Activated CD8-positive, alpha-beta memory T cell treated with anti-CD3 and anti-CD28 coated beads, Interleukin-2, amount 50 U/mL, for 24 hours (primary cell): ENCODE measurements around the gene SH3GLB1.

Source experiments
- DNase-seq: peaks from one replicate; pipeline ENCODE4 v3.0.0-alpha.2; 2020; ENCODE audit errors: extremely low read depth

Gene SH3GLB1

DNA sequence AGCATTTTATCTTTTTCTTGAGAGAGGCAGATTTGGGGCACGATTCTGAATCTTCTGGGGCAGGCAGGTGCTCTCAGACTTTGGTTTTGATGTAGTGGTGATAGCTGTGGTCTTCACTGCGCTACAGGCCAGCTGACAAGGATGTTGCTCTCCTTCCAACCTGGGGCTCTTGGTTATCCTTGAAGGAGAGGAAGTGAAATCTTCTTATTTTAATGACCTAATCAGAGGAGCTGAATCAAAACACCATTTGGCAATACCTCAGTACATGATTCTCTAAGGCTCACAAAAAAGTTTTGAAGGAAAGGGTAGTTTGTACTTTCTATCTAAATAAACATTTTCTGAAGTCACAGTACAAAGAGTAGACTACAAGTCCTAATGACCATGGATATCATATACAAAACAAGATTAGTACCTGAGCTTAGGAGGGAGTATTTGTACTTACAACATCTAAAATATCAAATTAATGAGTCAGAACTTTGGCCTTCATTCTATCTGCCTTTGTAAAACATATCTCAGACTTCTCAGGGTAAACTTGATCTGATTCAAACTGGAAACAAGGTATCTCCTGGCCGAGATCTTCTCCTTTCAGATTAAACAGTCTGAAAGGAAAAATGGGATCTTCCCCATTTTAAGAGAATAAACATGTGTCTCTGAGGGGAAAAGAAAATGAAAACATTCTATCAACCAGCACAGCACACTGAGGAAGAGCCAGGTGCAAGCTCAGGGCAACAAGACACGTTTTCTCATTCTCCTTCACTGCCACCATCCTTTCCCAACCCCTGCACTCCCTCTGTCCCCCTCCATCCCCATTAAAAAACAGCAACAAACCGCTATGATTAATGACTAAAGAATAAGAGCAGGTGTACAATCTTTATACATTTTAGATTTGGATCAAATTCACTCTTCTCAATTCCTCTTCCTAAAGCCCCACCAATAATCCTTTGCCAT, 69.2 kb downstream of the SH3GLB1 start:
- no peak for DNase-seq

- peak; percentile 24 for DNase-seq
Observed at GRCh38 chr1:86774305-86775295, 70.2 kb downstream of the SH3GLB1 start.

DNA sequence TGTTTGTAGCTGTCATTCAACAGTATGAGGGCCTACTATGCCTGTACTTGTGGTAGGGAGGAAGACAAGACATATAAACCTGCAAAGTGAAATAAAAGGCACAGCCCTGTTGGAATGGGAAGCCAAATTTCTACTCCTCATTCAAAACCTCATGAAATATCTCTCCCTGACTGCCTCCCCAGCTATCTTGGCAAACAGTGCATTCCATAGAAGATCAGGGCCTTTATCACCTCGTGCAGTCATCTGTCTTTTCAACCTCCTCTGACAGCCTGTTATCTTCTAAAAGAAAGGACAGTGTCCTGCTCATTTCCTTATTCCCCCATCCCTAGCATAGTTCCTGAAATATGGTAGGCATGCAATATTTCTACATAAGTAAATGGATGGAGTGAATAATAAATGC, 71.0 kb downstream of the SH3GLB1 start:
- DNase-seq, result no peak

DNA sequence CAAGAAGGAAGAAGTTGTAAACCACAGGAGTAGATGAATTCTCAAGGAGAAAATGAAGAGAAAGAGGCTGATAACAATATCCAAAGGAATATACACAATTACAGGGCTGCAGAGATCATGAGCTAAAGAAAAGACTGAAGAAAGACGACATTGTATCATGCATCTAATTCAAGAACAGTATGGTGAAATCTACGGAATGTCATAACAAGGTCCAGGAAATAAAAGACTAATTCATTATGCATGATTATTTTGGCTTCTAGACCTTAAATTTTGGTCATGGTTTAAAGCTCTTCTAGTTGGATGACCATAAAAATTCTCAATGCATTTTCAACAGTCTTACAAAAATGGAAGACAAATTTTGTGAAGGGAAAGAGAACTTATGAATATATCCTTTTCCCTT, 71.7 kb downstream of the SH3GLB1 start:
- no peak for DNase-seq

DNA sequence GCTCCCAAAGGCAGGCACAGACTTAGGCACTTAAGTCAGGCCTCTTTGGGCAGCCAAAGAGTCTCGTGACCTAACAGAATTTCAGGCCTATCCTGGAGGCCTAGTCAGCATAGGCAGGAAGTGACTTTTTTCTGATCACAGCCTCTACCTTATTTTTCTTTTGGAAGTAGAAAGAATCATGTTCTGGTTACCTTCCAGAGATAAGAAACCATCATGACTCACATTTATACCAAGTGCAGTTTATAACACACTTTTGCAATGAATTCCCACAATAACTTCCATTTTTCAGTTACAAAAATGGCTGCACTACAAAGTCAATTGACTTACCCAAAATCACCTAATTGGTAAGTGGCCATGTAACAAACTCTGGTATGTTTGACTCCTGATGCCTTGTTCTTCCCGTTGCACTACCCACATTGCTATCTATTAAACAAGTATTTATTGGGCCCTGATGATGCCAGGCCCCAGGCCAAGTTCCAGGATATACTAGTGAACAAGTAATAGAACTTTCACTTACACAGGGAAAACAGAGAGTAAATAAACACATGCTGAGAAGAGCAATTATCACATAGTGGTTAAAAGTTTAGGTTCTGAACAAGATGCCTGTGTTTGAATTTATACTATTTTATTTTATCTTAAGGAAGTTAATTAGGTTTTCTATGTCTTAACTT, 74.3 kb downstream of the SH3GLB1 start:
- no peak for DNase-seq

- DNase-seq, result no peak
Observed at GRCh38 chr1:86779308-86780191, 75.2 kb downstream of the SH3GLB1 start.

DNA sequence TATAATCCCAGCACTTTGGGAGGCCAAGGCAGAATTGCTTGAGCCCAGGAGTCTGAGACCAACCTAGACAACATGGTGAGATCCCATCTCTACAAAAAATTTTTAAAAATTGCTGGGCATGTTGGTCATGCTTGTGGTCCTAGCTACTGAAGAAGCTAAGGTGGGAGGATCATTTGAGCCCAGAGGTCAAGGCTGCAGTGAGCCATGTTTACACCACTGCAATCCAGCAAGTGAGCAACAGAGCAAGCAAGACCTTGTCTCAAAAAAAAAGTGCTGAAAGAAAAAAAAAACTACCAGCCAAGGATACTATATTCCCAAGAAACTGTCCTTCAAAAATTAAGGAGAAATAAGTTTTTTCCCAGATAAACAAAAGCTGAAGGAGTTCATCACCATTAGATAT, 78.1 kb downstream of the SH3GLB1 start:
- DNase-seq, result no peak

DNA sequence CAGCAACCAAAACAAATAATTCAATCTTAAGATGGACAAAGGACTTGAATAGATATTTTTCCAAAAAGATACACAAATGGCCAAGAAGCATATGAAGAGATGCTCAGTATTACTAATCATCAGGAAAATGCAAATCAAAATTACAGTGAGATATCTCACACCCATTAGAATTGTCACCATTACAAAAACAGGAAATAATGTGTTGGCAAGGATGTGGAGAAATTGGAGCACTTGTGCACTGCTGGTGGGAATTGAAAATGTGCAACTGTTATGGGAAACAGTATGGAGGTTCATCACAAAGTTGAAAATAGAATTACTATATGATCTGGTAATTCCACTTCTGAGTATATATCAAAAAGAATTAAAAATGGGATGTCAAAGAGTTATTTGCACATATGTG, 83.2 kb downstream of the SH3GLB1 start:
- DNase-seq, result no peak

DNA sequence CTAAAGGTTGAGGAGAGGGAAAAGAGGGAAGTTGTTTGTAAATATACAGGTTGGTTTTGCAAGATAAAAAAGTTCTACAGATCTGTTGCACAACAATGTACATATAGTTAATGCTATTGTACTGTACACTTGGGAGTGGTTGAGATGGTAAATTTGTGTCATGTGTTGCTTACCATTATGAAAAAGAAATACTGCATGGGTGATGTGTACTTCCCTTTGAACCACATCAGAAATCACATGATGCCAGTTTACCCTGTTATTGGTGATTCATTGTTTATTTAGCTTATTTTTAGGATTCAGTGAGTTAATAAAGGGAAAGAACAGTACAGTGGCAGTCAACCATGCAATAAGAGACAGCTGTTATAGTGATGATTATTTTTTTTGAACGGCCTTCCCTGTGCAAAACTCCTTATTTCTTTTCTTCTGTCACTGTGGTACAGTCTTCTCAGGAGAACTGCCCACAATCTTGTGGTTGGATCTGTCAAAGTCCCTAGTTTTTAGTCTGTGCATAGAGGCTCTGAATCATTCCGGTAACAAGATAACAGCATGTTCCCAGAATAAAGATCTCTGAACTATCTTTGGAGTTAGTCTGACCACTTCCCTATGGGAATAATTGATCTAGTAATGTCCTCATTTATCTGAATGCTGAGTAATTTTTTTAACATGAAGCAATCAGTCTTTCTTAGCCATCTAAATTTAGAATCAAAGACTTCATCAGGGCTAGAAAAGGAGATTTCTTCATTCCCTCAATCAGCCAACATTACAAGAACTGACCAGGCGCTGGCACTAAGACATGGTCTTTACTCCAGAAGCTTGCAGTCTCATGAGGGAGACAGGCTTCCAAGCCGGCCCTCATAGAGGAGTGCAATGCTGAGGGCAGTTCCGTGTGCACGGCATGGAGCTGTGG, 84.2 kb downstream of the SH3GLB1 start:
- no peak for DNase-seq

DNA sequence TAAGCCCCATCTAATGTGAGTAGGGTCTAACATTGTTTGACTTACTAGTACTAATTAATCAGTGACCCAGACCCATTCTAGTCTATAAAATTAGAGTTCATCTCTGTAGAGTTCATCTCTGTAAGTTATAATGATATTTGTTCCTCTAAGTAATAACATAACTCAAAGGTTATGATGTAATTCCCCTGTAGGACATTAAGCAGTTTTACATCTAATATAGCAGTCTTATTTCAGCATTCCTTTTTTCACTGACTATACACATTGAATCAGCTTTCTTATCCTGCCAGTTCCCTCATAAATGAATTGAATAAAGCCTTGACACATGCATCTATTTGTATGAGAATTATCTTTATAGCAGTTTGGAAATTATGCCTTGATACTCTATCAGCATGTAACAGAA, 90.9 kb downstream of the SH3GLB1 start:
- DNase-seq, result no peak
